Hematopoietic multipotent progenitor cell treated with erythropoietin and hydrocortisone succinate and interleukin-3 and kit ligand, for 6 days (in vitro differentiated cells): ENCODE data around the gene CDK17.
"Not testable (repeated sequence)": the region's sequence is repeated elsewhere in the genome, so short reads cannot be mapped to it uniquely, and the experiment has no call there.

Experiments
- DNase-seq: peaks from one replicate; pipeline ENCODE4 v3.0.0-alpha.2; 2015

The CDK17 gene

GRCh38 chr12:96399919-96400630, at the start of gene CDK17:
CDK17 (minus strand) TSS chr12:96400439; CDS start chr12:96334836, 65,603 bp downstream.
- peak; percentile 92 for DNase-seq

DNA sequence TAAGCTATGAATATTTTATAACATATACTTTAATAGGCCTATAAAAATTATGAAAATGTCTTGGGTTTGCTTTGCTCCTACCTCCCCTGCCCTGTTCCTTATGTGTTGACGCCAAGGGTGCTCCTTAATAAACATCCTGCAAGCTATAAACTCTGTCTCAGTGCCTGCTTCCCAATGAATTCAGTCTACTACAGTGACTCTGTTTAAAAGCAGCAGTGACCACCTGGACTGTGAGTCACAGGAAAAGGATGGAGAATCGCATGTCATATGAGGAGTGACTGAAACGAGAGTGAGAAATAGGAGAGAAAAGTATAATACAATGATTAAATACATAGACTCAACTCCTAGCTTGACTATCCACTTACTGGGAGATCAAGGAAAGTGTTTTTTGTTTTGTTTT, 48.1 kb upstream of the CDK17 start:
- DNase-seq = no peak

DNA sequence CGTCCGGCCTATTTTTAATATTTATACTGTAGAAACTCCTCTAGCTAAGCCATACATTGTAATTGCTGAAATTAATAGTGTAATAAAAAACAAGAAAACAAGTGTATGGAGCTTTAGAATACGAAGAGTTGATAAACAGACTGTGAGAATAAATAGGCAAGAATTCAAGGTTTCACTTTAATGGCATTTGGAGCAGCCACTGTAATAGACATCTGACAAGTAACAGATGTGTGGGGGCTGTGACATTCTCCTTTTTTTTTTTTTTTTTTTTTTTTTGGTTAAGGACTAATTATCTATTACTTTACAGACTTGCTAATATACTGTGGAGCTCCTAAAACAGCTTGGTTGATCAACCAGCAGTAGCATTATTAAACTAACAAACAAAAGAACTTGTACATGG, 47.0 kb upstream of the CDK17 start:
- no peak for DNase-seq

GRCh38 chr12:96445691-96446583, 45.7 kb upstream of the CDK17 start:
- DNase-seq = peak; percentile 87

GRCh38 chr12:96444399-96444798, 44.2 kb upstream of the CDK17 start:
- DNase-seq = peak; percentile 58

GRCh38 chr12:96442906-96443305, 42.7 kb upstream of the CDK17 start:
- no peak for DNase-seq

DNA sequence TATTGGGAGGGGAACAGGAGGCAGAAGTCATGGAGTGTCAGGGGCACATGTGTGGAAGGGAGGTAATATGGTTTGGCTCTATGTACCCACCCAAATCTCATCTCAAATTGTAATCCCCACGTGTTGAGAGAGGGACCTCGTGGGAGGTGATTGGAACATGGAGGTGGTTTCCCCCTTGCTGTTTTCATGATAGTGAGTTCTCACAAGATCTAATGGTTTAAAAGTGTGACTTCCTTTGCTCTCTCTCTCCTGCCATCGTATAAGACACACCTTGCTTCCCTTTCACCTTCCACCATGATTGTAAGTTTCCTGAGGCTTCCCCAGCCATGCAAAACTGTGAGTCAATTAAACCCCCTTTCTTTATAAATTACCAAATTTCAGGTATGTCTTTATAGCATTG, 41.6 kb upstream of the CDK17 start:
- no peak for DNase-seq

- no peak for DNase-seq
Measured at GRCh38 chr12:96438330-96438729, 38.1 kb upstream of the CDK17 start.

DNA sequence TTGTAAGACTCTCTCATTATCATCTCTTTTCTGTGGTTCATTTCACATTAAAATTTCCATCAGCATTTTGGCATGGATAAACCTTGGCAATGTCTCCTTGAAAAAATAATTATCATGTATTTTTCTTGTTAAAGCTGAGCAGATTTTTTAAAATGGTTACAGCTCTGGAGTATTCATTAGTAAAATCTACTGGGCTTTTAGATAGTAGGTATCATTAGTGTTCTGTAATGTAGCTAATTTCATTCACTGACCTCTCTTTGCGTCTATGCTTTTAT, 36.9 kb upstream of the CDK17 start:
- DNase-seq = no peak

- no peak for DNase-seq
Measured at GRCh38 chr12:96436366-96437170, 36.3 kb upstream of the CDK17 start.

DNA sequence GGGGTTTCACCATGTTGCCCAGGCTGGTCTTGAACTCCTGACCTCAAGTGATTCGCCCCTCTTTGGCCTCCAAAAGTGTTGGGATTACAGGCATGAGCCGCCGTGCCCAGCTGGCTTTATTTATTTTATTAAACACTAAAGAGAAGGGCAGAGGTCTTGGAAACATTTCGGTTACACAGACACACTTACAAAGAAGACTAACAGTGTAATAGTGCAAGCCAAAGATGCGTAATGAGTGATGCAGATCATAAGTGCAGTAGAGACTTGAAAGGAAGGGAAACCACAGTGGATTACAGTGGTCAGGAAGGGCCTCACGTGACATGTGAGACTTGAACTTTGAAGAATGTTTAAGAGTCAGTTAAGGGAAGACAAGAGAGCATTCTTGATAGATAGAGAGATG, 33.9 kb upstream of the CDK17 start:
- peak; percentile 65 for DNase-seq

DNA sequence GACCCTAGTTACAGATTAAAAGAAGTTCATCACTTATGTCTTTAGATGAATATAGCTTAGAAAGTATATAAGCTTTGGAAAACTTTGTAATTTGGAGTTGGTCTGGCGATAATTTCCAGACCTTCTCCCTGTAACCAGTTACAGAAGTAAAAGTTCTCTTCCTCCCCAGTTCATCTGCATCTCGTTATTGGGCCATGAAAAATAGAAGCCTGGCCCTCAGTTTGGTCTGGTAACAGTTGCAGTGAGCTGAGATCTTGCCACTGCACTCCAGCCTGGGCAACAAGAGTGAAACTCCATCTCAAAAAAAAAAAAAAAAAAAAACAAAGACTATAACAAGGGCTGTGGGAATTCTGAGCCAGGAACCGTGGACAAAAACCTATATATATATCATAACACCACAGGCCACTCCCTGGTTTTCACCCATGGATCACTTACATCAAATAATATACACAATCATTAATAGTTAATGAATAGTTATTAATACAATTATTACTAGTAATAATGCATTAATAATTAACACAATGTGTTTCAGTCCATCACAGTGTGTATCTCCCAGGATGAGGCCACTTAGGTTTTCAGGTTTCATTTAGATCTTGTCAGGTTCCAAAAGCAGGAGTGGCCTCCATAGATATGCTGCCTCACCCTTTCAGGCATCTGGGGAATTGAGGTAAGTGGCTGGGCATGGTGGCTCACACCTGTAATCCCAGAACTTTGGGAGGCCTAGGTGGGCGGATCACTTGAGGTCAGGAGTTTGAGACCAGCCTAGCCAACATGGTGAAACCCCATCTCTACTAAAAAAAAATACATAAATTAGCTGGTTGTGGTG, 32.5 kb upstream of the CDK17 start:
- not testable (repeated sequence) for DNase-seq

DNA sequence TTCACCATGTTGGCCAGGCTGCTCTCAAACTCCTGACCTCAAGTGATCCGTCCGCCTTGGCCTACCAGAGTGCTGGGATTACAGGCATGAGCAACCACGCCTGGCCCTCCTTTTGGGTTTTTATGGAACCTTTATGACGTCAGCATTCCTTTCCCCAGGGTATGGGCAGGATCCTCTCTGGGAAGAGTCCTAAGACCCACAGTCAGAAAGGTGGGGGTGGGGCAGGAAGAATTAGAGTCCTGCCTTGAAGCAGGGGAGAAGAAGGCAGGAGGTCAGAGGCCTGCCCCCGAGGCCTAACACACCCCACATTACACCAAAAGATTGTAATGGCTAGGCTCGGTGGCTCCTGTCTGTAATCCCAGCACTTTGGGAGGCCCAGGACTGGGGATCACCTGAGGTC, 30.8 kb upstream of the CDK17 start:
- no peak for DNase-seq

DNA sequence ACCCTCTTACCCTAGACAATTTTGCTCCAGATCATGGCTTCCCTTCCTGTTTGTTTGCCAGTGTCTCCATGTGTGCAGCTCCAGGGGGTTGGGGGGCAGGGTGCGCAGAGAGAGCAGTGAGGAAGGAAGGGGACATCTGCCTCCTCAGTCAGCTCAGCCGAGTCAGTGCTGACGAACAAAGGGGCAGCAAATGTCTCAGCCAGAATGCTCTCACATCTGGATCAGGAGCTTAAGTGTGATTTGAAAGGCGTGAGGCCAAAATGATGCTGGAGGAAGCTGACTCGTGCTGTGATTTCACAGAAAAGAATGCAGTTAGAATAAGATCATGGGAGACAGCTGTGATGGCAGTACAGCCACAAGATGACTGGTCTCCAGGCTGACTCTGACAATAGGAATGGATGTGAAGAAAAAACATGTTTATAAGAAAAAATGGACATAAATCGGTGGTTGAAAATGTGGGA, 27.1 kb upstream of the CDK17 start:
- DNase-seq = no peak

GRCh38 chr12:96425951-96426350, 25.7 kb upstream of the CDK17 start:
- no peak for DNase-seq

DNA sequence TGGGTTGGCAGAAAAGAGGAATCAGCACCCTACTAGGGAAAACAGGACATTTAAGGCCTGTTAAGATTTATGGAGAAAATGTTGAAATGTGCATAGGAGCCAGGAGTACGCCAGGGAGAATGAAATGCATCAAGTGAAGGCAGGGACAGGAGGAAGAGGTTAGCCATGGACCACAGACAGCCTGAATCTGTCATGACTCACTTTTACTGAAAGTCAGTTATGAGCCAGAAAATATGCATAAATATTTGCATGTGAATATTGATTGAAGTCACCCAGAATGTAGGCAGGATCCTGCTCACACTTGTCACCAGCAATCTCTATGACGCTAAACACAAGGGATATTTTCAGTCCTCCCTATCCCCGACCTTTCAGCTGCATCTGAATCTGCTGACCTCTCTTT, 25.1 kb upstream of the CDK17 start:
- DNase-seq = no peak

GRCh38 chr12:96424601-96425000, 24.4 kb upstream of the CDK17 start:
- no peak for DNase-seq

GRCh38 chr12:96422192-96422591, 22.0 kb upstream of the CDK17 start:
- DNase-seq = peak; percentile 57

- DNase-seq = no peak
Measured at GRCh38 chr12:96421014-96421413, 20.8 kb upstream of the CDK17 start.

- peak; percentile 46 for DNase-seq
Measured at GRCh38 chr12:96420277-96420835, 20.1 kb upstream of the CDK17 start.

- no peak for DNase-seq
Measured at GRCh38 chr12:96419576-96420276, 19.5 kb upstream of the CDK17 start.

DNA sequence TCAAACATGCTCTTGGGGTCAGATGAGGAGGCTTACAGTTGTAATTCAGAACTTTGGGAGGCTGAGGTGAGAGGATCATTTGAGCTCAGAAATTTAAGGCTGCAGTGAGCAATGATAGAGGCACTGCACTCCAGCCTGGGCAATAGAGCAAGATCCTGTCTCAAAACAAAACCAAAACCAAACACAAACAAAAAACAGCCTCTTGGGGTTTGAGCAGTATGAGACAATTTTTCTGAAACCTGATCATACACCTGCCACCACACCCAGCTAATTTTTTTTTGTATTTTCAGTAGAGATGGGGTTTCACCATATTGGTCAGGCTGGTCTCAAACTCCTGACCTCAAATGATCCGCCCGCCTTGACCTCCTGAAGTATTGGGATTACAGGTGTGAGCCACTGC, 17.4 kb upstream of the CDK17 start:
- not testable (repeated sequence) for DNase-seq
